ENCODE data around the gene ZBTB20. TPM values are rescaled to one million over a fixed set of nuclear protein-coding genes. Genes with fewer than 3 reads are reported as not detected.
A peak's percentile ranks its signal among the peaks of the same experiment; 100 is the strongest.
"Not testable (repeated sequence)": the region's sequence is repeated elsewhere in the genome, so short reads cannot be mapped to it uniquely, and the experiment has no call there.

The ZBTB20 gene
- total RNA-seq, 6 donors from 2014 or later = 40.0 to 150 (median 65.8) TPM

GRCh38 chr3:114685161-114685560, 461.9 kb downstream of the ZBTB20 start:
- DNase-seq (no peak), ATAC-seq (ENCODE audit: low FRiP score in 2 of 2) (no peak)

GRCh38 chr3:114680299-114680698, 466.8 kb downstream of the ZBTB20 start:
- TF ChIP-seq EP300 (IDR thresholded peaks at IDR 0.05) (no peak), CTCF (IDR thresholded peaks at IDR 0.05) (no peak), POLR2AphosphoS5 (IDR thresholded peaks at IDR 0.05) (no peak), POLR2A (IDR thresholded peaks at IDR 0.05) (no peak)
- Histone ChIP-seq H3K36me3 (no peaks in the 10 kb centered on the region), H3K27ac (no peak overlapping the region), H3K9me3 (no peaks in the 10 kb centered on the region), H3K4me1 (peaks cover 0 to 10% (median 2%) of the 10 kb centered on the region in 4 donors), H3K4me3 (no peak overlapping the region), H3K27me3 (no peaks in the 10 kb centered on the region)
- WGBS, 2 donors = 89 to 92% methylated on average over 1 of the region's 1 CpG
- ATAC-seq (ENCODE audit: low FRiP score in 2 of 2) (no peak), DNase-seq (no peak)

More at GRCh38 chr3:114685161-114685560, 461.9 kb downstream of the ZBTB20 start:
- 67 to 83% methylated on average over 4 of the region's 4 CpGs for WGBS, 2 donors
- peak overlapping the region in 2 of 4 donors; percentile 32 to 63 for H3K27ac ChIP-seq
- peaks cover 0 to 20% (median 5%) of the 10 kb centered on the region in 4 donors for H3K4me1 ChIP-seq
- peak overlapping the region in 1 of 4 donors; percentile 15 for H3K4me3 ChIP-seq
- no peaks in the 10 kb centered on the region for H3K27me3 ChIP-seq
- no peaks in the 10 kb centered on the region for H3K9me3 ChIP-seq
- TF ChIP-seq CTCF (IDR thresholded peaks at IDR 0.05) (no peak), POLR2A (IDR thresholded peaks at IDR 0.05) (no peak), POLR2AphosphoS5 (IDR thresholded peaks at IDR 0.05) (no peak), EP300 (IDR thresholded peaks at IDR 0.05) (no peak)
- no peaks in the 10 kb centered on the region for H3K36me3 ChIP-seq

GRCh38 chr3:114679773-114680172, 467.3 kb downstream of the ZBTB20 start:
- ATAC-seq (ENCODE audit: low FRiP score in 2 of 2); H3K27me3 ChIP-seq; H3K4me1 ChIP-seq; DNase-seq; H3K36me3 ChIP-seq; H3K9me3 ChIP-seq; H3K4me3 ChIP-seq; H3K27ac ChIP-seq: not testable (repeated sequence)
- 98% methylated on average over 3 of the region's 3 CpGs for WGBS, 2 donors

GRCh38 chr3:114675104-114675503, 472.0 kb downstream of the ZBTB20 start:
- DNase-seq (no peak), ATAC-seq (ENCODE audit: low FRiP score in 2 of 2) (no peak)
- TF ChIP-seq EP300 (IDR thresholded peaks at IDR 0.05) (no peak), POLR2AphosphoS5 (IDR thresholded peaks at IDR 0.05) (no peak), POLR2A (IDR thresholded peaks at IDR 0.05) (no peak), CTCF (IDR thresholded peaks at IDR 0.05) (no peak)
- 86 to 91% methylated on average over 4 of the region's 4 CpGs for WGBS, 2 donors
- Histone ChIP-seq H3K36me3 (no peaks in the 10 kb centered on the region), H3K27ac (no peak overlapping the region), H3K9me3 (no peaks in the 10 kb centered on the region), H3K27me3 (no peaks in the 10 kb centered on the region), H3K4me1 (no peaks in the 10 kb centered on the region), H3K4me3 (no peak overlapping the region)

GRCh38 chr3:114674036-114674435, 473.1 kb downstream of the ZBTB20 start:
- no peak overlapping the region for H3K27ac ChIP-seq
- no peak overlapping the region for H3K4me3 ChIP-seq
- no peaks in the 10 kb centered on the region for H3K27me3 ChIP-seq
- no peaks in the 10 kb centered on the region for H3K36me3 ChIP-seq
- no peak for ATAC-seq (ENCODE audit: low FRiP score in 2 of 2)
- DNase-seq = no peak
- 81 to 90% methylated on average over 2 of the region's 2 CpGs for WGBS, 2 donors
- TF ChIP-seq POLR2AphosphoS5 (IDR thresholded peaks at IDR 0.05) (no peak), EP300 (IDR thresholded peaks at IDR 0.05) (no peak), POLR2A (IDR thresholded peaks at IDR 0.05) (no peak), CTCF (IDR thresholded peaks at IDR 0.05) (no peak)
- H3K9me3 ChIP-seq = no peaks in the 10 kb centered on the region
- H3K4me1 ChIP-seq = no peaks in the 10 kb centered on the region
